G401.6 (cell line): Measurements from ENCODE around the gene LIM2.

ENCODE experiments used
- FAIRE-seq: peaks from 2 replicates; lab custom pipeline; 2012; peaks lifted over from hg19 to GRCh38; lab: Jason Lieb, UNC

Gene LIM2

GRCh38 chr19:51365211-51365964 is 22.4 kb downstream of the LIM2 start:
- FAIRE-seq: no peak

GRCh38 chr19:51364200-51365106 is 23.3 kb downstream of the LIM2 start:
- no peak for FAIRE-seq

- no peak for FAIRE-seq
These were observed 26.5 kb downstream of the LIM2 start for GRCh38 chr19:51361239-51361638.

GRCh38 chr19:51359294-51359693 is 28.5 kb downstream of the LIM2 start:
- FAIRE-seq: no peak

GRCh38 chr19:51357952-51358351 is 29.8 kb downstream of the LIM2 start:
- FAIRE-seq: no peak

- no peak for FAIRE-seq
These were observed 31.5 kb downstream of the LIM2 start for GRCh38 chr19:51356159-51356801.

- FAIRE-seq: no peak
These were observed 33.0 kb downstream of the LIM2 start for GRCh38 chr19:51354742-51355148.

GRCh38 chr19:51354103-51354741 is 33.6 kb downstream of the LIM2 start:
- FAIRE-seq: no peak

- no peak for FAIRE-seq
These were observed 34.9 kb downstream of the LIM2 start for GRCh38 chr19:51352783-51353360.

GRCh38 chr19:51351266-51351990 is 36.3 kb downstream of the LIM2 start:
- FAIRE-seq: no peak

- FAIRE-seq: no peak
These were observed 40.4 kb downstream of the LIM2 start for GRCh38 chr19:51347209-51347928.

- FAIRE-seq: no peak
These were observed 41.0 kb downstream of the LIM2 start for GRCh38 chr19:51346742-51347141.

GRCh38 chr19:51345076-51345620 is 42.6 kb downstream of the LIM2 start:
- FAIRE-seq: no peak

GRCh38 chr19:51342631-51343569 is 44.9 kb downstream of the LIM2 start:
- no peak for FAIRE-seq

- no peak for FAIRE-seq
These were observed 45.7 kb downstream of the LIM2 start, which contains the start of gene VSIG10L for GRCh38 chr19:51341976-51342580. Gene VSIG10L, minus strand, starts transcription at chr19:51342139. Its CDS starts 15 bp downstream, at chr19:51342124.

GRCh38 chr19:51341066-51341465 is 46.7 kb downstream of the LIM2 start:
- FAIRE-seq: no peak

- peak; percentile 51 for FAIRE-seq
These were observed 47.8 kb downstream of the LIM2 start for GRCh38 chr19:51339687-51340656.
